H1 (cell line): ENCODE results near the gene PLXNB1. TPM values are rescaled to one million over a fixed set of nuclear protein-coding genes. Genes with fewer than 3 reads are reported as not detected.

Experiments
- CTCF ChIP-seq, 3 experiments: IDR thresholded peaks; 1 replicate in 2 of 3; 2 replicates in 1 of 3; pipeline versions ENCODE4 v1.5.1 to v1.6.1; 2011; ENCODE audit warnings: low read length in 3 of 3, mild to moderate bottlenecking in 3 of 3, inconsistent platforms in 2 of 3, low read depth in 1 of 3, moderate library complexity in 1 of 3; ENCODE audit not compliant: insufficient read depth in 1 of 3; ENCODE audit errors: control extremely low read depth in 1 of 3
- E2F6 ChIP-seq: IDR thresholded peaks from 2 replicates; pipeline ENCODE4 v1.6.1; 2012; ENCODE audit warnings: inconsistent platforms
- EGR1 ChIP-seq: IDR thresholded peaks from 2 replicates; pipeline ENCODE4 v1.6.1; 2011; ENCODE audit warnings: low read depth, low read length, borderline replicate concordance
- JUND ChIP-seq: IDR thresholded peaks from 2 replicates; pipeline ENCODE4 v1.6.1; 2011; ENCODE audit warnings: mild to moderate bottlenecking, improper control_type of control experiment, low read length
- MAFK ChIP-seq: IDR thresholded peaks from 2 replicates; pipeline ENCODE4 v1.6.1; 2012; ENCODE audit warnings: low read depth, mild to moderate bottlenecking, improper control_type of control experiment, low read length
- MAX ChIP-seq: IDR thresholded peaks from 2 replicates; pipeline ENCODE4 v1.6.1; 2012; ENCODE audit warnings: inconsistent platforms
- NANOG ChIP-seq: IDR thresholded peaks from 2 replicates; pipeline ENCODE4 v1.6.1; 2011; ENCODE audit warnings: low read length, low read depth, mild to moderate bottlenecking, inconsistent platforms; ENCODE audit not compliant: insufficient read depth, poor library complexity, severe bottlenecking
- POLR2A ChIP-seq, 2 experiments: IDR thresholded peaks; 1 replicate in 1 of 2; 2 replicates in 1 of 2; pipeline ENCODE4 v1.6.1; 2011; ENCODE audit warnings: low read depth in 2 of 2, low read length in 2 of 2, mild to moderate bottlenecking in 2 of 2; ENCODE audit errors: control extremely low read depth in 1 of 2
- SIN3A ChIP-seq, 2 experiments: IDR thresholded peaks in 1 of 2; conservative IDR thresholded peaks in 1 of 2; 2 replicates each; pipeline ENCODE4 v1.6.1; 2011 to 2012; ENCODE audit warnings: low read length in 2 of 2, improper control_type of control experiment in 1 of 2, low read depth in 1 of 2, mild to moderate bottlenecking in 1 of 2
- SP1 ChIP-seq: IDR thresholded peaks from 2 replicates; pipeline ENCODE4 v1.6.1; 2011; ENCODE audit warnings: low read depth, low read length
- TAF1 ChIP-seq: IDR thresholded peaks from 2 replicates; pipeline ENCODE4 v1.6.1; 2011; ENCODE audit warnings: mild to moderate bottlenecking, low read depth, low read length
- polyA plus RNA-seq, 7 experiments: library from polyadenylated mRNA; depleted of rRNA in 3 of 7; stranded (reverse) in 5 of 7; unstranded in 2 of 7; fragments of >200 nt in 5 of 7; fragments of 200-250 nt in 2 of 7; gene quantifications; 1 replicate in 5 of 7; 2 replicates in 1 of 7; 4 replicates in 1 of 7; pipeline versions ENCODE4 v1.2.1 to v1.2.3, GENCODE V29; 2011 to 2013; ENCODE audit warnings: missing spikeins in 2 of 7, mixed read lengths in 2 of 7
- total RNA-seq: library from RNA; stranded (reverse); fragmentation: NEBNext Ultra II Directional; extraction: Animal tissue kit (Norgen Biotek cat#: 25700); gene quantifications from 2 replicates; pipeline ENCODE4 v1.2.1, GENCODE V29; 2021

The PLXNB1 gene
- total and polyA plus RNA-seq, 2 of the 8 experiments (the other 6 are each of a cell fraction or from before 2014, with no cell fraction given), result 109 to 114 TPM

GRCh38 chr3:48465531-48466378, 35.9 kb upstream of the PLXNB1 start (continued):
- TF ChIP-seq CTCF (IDR thresholded peaks at IDR 0.05; ENCODE audit: control extremely low read depth in 1 of 3, insufficient read depth in 1 of 3, low read depth in 1 of 3, low read length in 3 of 3) (peak in 2 of 3 experiments; percentile 87 to 92; a peak in 3 of 4 replicates), JUND (peak; percentile 52; the same call in 1 of the 2 replicates), TAF1 (peak; percentile 69), POLR2A (IDR thresholded peaks at IDR 0.05; ENCODE audit: control extremely low read depth in 1 of 2, low read depth in 2 of 2, low read length in 2 of 2) (no peak), SP1 (0 out of 2 replicates have a peak, but pooled peaks have one; percentile 44), MAFK (peak; percentile 86), NANOG (no peak), EGR1 (peak; percentile 16; the same call in 1 of the 2 replicates), SIN3A (conservative IDR thresholded peaks at IDR 0.05 in 1 of 2, IDR thresholded peaks at IDR 0.05 in 1 of 2; ENCODE audit: low read depth in 1 of 2, low read length in 2 of 2) (peak; percentile 24 to 90; a peak in 1 of 4 replicates), E2F6 (peak; percentile 44), MAX (peak; percentile 57; the same call in 1 of the 2 replicates)
